H9 (cell line): ENCODE measurements around the gene EFCAB11. TPM values are rescaled to one million over a fixed set of nuclear protein-coding genes. Genes with fewer than 3 reads are reported as not detected.

Source experiments
- DNase-seq: peaks from one replicate; pipeline ENCODE4 v3.0.0-alpha.2; 2017
- H2AFZ ChIP-seq: one replicate; pipeline ENCODE4 v1.6.1; 2013; ENCODE audit warnings: mild to moderate bottlenecking, low read length, control low read depth, moderate library complexity
- H2AK5ac ChIP-seq: 2 replicates; pipeline ENCODE4 v1.6.1; 2013; ENCODE audit warnings: low read length, control low read depth, mixed read lengths; ENCODE audit not compliant: insufficient read length
- H2BK120ac ChIP-seq: one replicate; pipeline ENCODE4 v1.6.1; 2013; ENCODE audit warnings: low read depth, mild to moderate bottlenecking, low read length, control low read depth, inconsistent platforms; ENCODE audit not compliant: poor library complexity, severe bottlenecking
- H2BK12ac ChIP-seq: 2 replicates; pipeline ENCODE4 v1.6.1; 2013; ENCODE audit warnings: low read length, control low read depth, mixed read lengths, low read depth; ENCODE audit not compliant: insufficient read length
- H2BK15ac ChIP-seq: 2 replicates; pipeline ENCODE4 v1.6.1; 2013; ENCODE audit warnings: low read depth, low read length, control low read depth
- H2BK20ac ChIP-seq: one replicate; pipeline ENCODE4 v1.6.1; 2013; ENCODE audit warnings: low read depth, mild to moderate bottlenecking, low read length, control low read depth, inconsistent platforms; ENCODE audit not compliant: poor library complexity, severe bottlenecking
- H2BK5ac ChIP-seq: 2 replicates; pipeline ENCODE4 v1.6.1; 2013; ENCODE audit warnings: low read length, control low read depth, mixed read lengths; ENCODE audit not compliant: insufficient read length
- H3K14ac ChIP-seq: 2 replicates; pipeline ENCODE4 v1.6.1; 2013; ENCODE audit warnings: low read length, control low read depth; ENCODE audit not compliant: insufficient read depth
- H3K18ac ChIP-seq: 2 replicates; pipeline ENCODE4 v1.6.1; 2013; ENCODE audit warnings: low read depth, mild to moderate bottlenecking, mixed read lengths, low read length, control low read depth; ENCODE audit not compliant: insufficient read length
- H3K23ac ChIP-seq: 2 replicates; pipeline ENCODE4 v1.6.1; 2013; ENCODE audit warnings: low read length, control low read depth, mixed read lengths, low read depth; ENCODE audit not compliant: insufficient read length
- H3K23me2 ChIP-seq: 2 replicates; pipeline ENCODE4 v1.6.1; 2013; ENCODE audit warnings: low read depth, mild to moderate bottlenecking, mixed read lengths, low read length, control low read depth; ENCODE audit not compliant: insufficient read length, poor library complexity, severe bottlenecking
- H3K27ac ChIP-seq: 2 replicates; pipeline ENCODE4 v1.5.1; 2013; ENCODE audit warnings: low read length, control low read depth, mixed read lengths, low read depth; ENCODE audit not compliant: insufficient read length
- H3K27me3 ChIP-seq: 2 replicates; pipeline ENCODE4 v1.6.1; 2013; ENCODE audit warnings: low read length, control low read depth, inconsistent platforms; ENCODE audit not compliant: insufficient read depth
- H3K4ac ChIP-seq: 2 replicates; pipeline ENCODE4 v1.6.1; 2013; ENCODE audit warnings: low read depth, mild to moderate bottlenecking, control low read depth, inconsistent platforms, low read length, moderate library complexity
- H3K4me1 ChIP-seq: 2 replicates; pipeline ENCODE4 v1.6.1; 2013; ENCODE audit warnings: low read length, control low read depth, inconsistent platforms; ENCODE audit not compliant: insufficient read depth
- H3K4me2 ChIP-seq: 2 replicates; pipeline ENCODE4 v1.6.1; 2013; ENCODE audit warnings: low read length, control low read depth, mixed read lengths; ENCODE audit not compliant: insufficient read length, insufficient read depth
- H3K56ac ChIP-seq: 2 replicates; pipeline ENCODE4 v1.6.1; 2013; ENCODE audit warnings: low read depth, mild to moderate bottlenecking, mixed read lengths, low read length, control low read depth; ENCODE audit not compliant: insufficient read length
- H3K79me1 ChIP-seq: 2 replicates; pipeline ENCODE4 v1.6.1; 2013; ENCODE audit warnings: low read depth, mild to moderate bottlenecking, moderate library complexity, low read length, control low read depth, inconsistent platforms; ENCODE audit not compliant: insufficient read depth, poor library complexity, severe bottlenecking
- H3K79me2 ChIP-seq: 2 replicates; pipeline ENCODE4 v1.6.1; 2013; ENCODE audit warnings: low read length, control low read depth, inconsistent platforms; ENCODE audit not compliant: insufficient read depth
- H3K9ac ChIP-seq: 2 replicates; pipeline ENCODE4 v1.6.1; 2013; ENCODE audit warnings: low read length, control low read depth, mixed read lengths; ENCODE audit not compliant: insufficient read length; ENCODE audit errors: extremely low read depth
- H3K9me3 ChIP-seq: one replicate; pipeline ENCODE4 v1.6.1; 2013; ENCODE audit warnings: low read depth, low read length, inconsistent platforms; ENCODE audit not compliant: control insufficient read depth
- H3T11ph ChIP-seq: one replicate; pipeline ENCODE4 v1.6.1; 2013; ENCODE audit warnings: mild to moderate bottlenecking, low read length, control low read depth, inconsistent platforms
- H4K20me1 ChIP-seq: one replicate; pipeline ENCODE4 v1.6.1; 2013; ENCODE audit not compliant: control insufficient read depth, insufficient read length, insufficient read depth
- H4K5ac ChIP-seq: 2 replicates; pipeline ENCODE4 v1.6.1; 2013; ENCODE audit warnings: low read depth, mild to moderate bottlenecking, mixed read lengths, low read length, control low read depth; ENCODE audit not compliant: insufficient read length
- H4K8ac ChIP-seq: replicated peaks from 2 replicates; pipeline ENCODE4 v1.6.1; 2013; ENCODE audit warnings: low read length, control low read depth, mixed read lengths, low read depth; ENCODE audit not compliant: insufficient read length
- H4K91ac ChIP-seq: 2 replicates; pipeline ENCODE4 v1.6.1; 2013; ENCODE audit warnings: low read depth, mild to moderate bottlenecking, moderate library complexity, mixed read lengths, low read length, control low read depth; ENCODE audit not compliant: insufficient read length
- H3K27ac Mint-ChIP-seq, 3 experiments: 2 replicates in 2 of 3; 3 replicates in 1 of 3; pipeline ENCODE4 v1.8.0; 2020 to 2021; ENCODE audit warnings: mixed read lengths in 3 of 3, mild to moderate bottlenecking in 1 of 3, moderate library complexity in 1 of 3
- H3K27me3 Mint-ChIP-seq: 2 replicates; pipeline ENCODE4 v1.8.0; 2021; ENCODE audit warnings: low read depth, mild to moderate bottlenecking, moderate library complexity, mixed read lengths
- H3K36me3 Mint-ChIP-seq, 3 experiments: 2 replicates in 2 of 3; 3 replicates in 1 of 3; pipeline ENCODE4 v1.8.0; 2020 to 2021; ENCODE audit warnings: low read depth in 3 of 3, mixed read lengths in 3 of 3; ENCODE audit not compliant: insufficient read depth in 1 of 3
- H3K4me1 Mint-ChIP-seq, 2 experiments: 2 replicates each; pipeline ENCODE4 v1.8.0; 2020; ENCODE audit warnings: mixed read lengths in 2 of 2
- H3K4me3 Mint-ChIP-seq, 2 experiments: 2 replicates in 1 of 2; 3 replicates in 1 of 2; pipeline ENCODE4 v1.8.0; 2020 to 2021; ENCODE audit warnings: mild to moderate bottlenecking in 2 of 2, mixed read lengths in 2 of 2, moderate library complexity in 1 of 2
- H3K9me3 Mint-ChIP-seq, 2 experiments: 2 replicates in 1 of 2; 3 replicates in 1 of 2; pipeline ENCODE4 v1.8.0; 2020; ENCODE audit warnings: mild to moderate bottlenecking in 2 of 2, mixed read lengths in 2 of 2, moderate library complexity in 1 of 2
- WGBS: extraction: QIAGEN DNeasy Blood & Tissue Kit; methylation state at CpG from one replicate; pipeline ENCODE4 v1.1.7; 2013; ENCODE audit warnings: missing lambda C conversion rate, low lambda C conversion rate, mixed read lengths; ENCODE audit not compliant: insufficient read length; ENCODE audit errors: extremely low coverage; 5-methylcytosine and 5-hydroxymethylcytosine counted together
- total RNA-seq: library from RNA; stranded (reverse); gene quantifications from 2 replicates; pipeline ENCODE4 v1.2.1, GENCODE V29; 2021
- TF ChIP-seq, protein P1 (sequence below): fragments of 200-600 bp; sonication (generic); conservative IDR thresholded peaks from 3 replicates; pipeline ENCODE4 v1.8.0; 2021; ENCODE audit warnings: antibody characterized with exemption, mild to moderate bottlenecking

The EFCAB11 gene
- total RNA-seq, 1 experiment from 2014 or later, result 17.4 TPM

DNA sequence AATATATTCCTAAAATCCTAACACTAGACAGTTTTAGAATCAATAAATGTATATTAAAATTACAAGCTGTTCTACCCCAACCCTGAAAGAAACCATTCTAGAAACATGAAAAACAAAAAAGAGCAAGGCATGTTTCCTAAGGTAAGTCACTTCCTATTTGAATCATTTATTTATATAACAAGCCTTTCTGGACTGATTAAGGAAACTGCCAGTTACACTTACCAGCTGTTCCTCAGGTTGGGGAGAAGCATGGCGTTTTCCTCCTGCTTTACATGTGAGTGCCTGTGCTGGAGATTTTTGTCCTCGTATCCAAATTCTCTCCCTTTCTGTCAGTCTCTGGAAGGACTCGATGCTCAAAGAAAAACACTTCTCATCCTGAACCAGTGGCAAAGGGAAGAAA is 183.3 kb downstream of the EFCAB11 start:
- Histone ChIP-seq H4K5ac (no peak overlapping the region), H3K9ac (no peak overlapping the region), H2BK120ac (no peak overlapping the region), H4K91ac (no peak overlapping the region), H2BK5ac (no peak overlapping the region), H2BK12ac (no peak overlapping the region), H3K27me3 (no peaks in the 10 kb centered on the region), H2BK15ac (no peak overlapping the region), H2AK5ac (no peak overlapping the region), H3K79me1 (no peaks in the 10 kb centered on the region), H4K8ac (no peak overlapping the region), H4K20me1 (no peaks in the 10 kb centered on the region), H3K56ac (no peak overlapping the region), H3K4ac (no peak overlapping the region), H3K27ac (no peak overlapping the region), H3K4me1 (peaks cover 11% of the 10 kb centered on the region; the same call in 1 of the 2 replicates), H3K4me2 (no peak overlapping the region), H3K23ac (no peak overlapping the region), H3K9me3 (no peaks in the 10 kb centered on the region), H3T11ph (no peak overlapping the region), H3K23me2 (no peaks in the 10 kb centered on the region), H2AFZ (no peak overlapping the region), H3K79me2 (no peaks in the 10 kb centered on the region), H3K18ac (no peak overlapping the region), H3K14ac (no peak overlapping the region), H2BK20ac (no peak overlapping the region)
- peak overlapping the region in 1 of 3 experiments; percentile 19; a peak in 1 of 7 replicates for H3K27ac Mint-ChIP-seq
- peaks cover 30 to 38% of the 10 kb centered on the region in 2 experiments for H3K4me1 Mint-ChIP-seq
- peaks cover 0 to 2% (median 0%) of the 10 kb centered on the region in 3 experiments; a peak in 1 of 7 replicates for H3K36me3 Mint-ChIP-seq
- no peaks in the 10 kb centered on the region; a peak in 1 of 5 replicates for H3K9me3 Mint-ChIP-seq
- no peak for DNase-seq
- no CpG with 5 or more reads among the region's 3 CpGs for WGBS
- H3K27me3 Mint-ChIP-seq, result peaks cover 8% of the 10 kb centered on the region
- TF ChIP-seq, protein P1, sequence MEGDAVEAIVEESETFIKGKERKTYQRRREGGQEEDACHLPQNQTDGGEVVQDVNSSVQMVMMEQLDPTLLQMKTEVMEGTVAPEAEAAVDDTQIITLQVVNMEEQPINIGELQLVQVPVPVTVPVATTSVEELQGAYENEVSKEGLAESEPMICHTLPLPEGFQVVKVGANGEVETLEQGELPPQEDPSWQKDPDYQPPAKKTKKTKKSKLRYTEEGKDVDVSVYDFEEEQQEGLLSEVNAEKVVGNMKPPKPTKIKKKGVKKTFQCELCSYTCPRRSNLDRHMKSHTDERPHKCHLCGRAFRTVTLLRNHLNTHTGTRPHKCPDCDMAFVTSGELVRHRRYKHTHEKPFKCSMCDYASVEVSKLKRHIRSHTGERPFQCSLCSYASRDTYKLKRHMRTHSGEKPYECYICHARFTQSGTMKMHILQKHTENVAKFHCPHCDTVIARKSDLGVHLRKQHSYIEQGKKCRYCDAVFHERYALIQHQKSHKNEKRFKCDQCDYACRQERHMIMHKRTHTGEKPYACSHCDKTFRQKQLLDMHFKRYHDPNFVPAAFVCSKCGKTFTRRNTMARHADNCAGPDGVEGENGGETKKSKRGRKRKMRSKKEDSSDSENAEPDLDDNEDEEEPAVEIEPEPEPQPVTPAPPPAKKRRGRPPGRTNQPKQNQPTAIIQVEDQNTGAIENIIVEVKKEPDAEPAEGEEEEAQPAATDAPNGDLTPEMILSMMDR, result no peak
- H3K4me3 Mint-ChIP-seq, result no peak overlapping the region
